ENCODE data around the gene SPATA19. TPM values are rescaled to one million over a fixed set of nuclear protein-coding genes. Genes with fewer than 3 reads are reported as not detected.

SPATA19 gene
- total and polyA plus RNA-seq, 4 donors, result not detected

DNA sequence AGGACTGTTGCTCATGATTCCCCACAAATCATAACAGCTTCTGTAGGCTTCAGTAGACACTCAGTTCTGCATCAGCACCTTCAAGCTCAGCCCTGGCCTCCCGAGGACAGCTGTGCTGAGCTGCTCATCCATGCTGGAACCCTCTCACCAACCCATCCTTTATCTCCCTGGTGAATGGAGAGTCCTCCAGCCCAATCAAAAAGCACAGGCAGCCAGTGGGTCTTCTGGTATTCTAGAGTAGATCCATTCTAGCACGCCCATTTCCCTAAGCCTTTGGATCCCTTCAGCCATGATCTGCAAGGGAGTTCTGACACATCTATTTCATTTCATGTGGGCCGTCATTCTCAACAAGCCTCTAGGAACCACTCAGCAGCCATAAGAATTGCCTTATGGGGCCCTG, 44.6 kb upstream of the SPATA19 start:
- peak; percentile 1 for DNase-seq (ENCODE audit: low spot score)
- Histone ChIP-seq H3K36me3 (ENCODE audit: control insufficient read depth in 4 of 4, insufficient read depth in 3 of 4, low read depth in 1 of 4, low read length in 3 of 4) (no peaks in the 10 kb centered on the region), H3K4me1 (ENCODE audit: control insufficient read depth in 4 of 4, insufficient read depth in 4 of 4, low read length in 3 of 4) (no peaks in the 10 kb centered on the region), H3K27ac (ENCODE audit: low read depth in 1 of 2, low read length in 2 of 2) (no peak overlapping the region), H3K4me3 (ENCODE audit: low read depth in 1 of 3, low read length in 3 of 3) (no peak overlapping the region), H3K27me3 (ENCODE audit: control insufficient read depth in 4 of 4, insufficient read depth in 4 of 4, low read length in 3 of 4) (peaks cover 0 to 10% (median 0%) of the 10 kb centered on the region in 4 donors), H3K9ac (ENCODE audit: low read depth in 1 of 2, low read length in 2 of 2) (no peak overlapping the region), H3K9me3 (ENCODE audit: control insufficient read depth in 4 of 4, low read length in 3 of 4) (no peaks in the 10 kb centered on the region)
- TF ChIP-seq HNF4G (IDR thresholded peaks at IDR 0.05), result no peak
- no peak for TF ChIP-seq GABPA (IDR thresholded peaks at IDR 0.05 in 1 of 2, conservative IDR thresholded peaks at IDR 0.05 in 1 of 2)
- no peak for TF ChIP-seq NR2F2 (IDR thresholded peaks at IDR 0.05)
- TF ChIP-seq JUND (IDR thresholded peaks at IDR 0.05), result no peak
- no peak for TF ChIP-seq EGR1 (IDR thresholded peaks at IDR 0.05; ENCODE audit: low read depth in 2 of 2)
- TF ChIP-seq YY1 (IDR thresholded peaks at IDR 0.05), result no peak
- no peak for TF ChIP-seq FOXA1 (IDR thresholded peaks at IDR 0.05)
- TF ChIP-seq RXRA (IDR thresholded peaks at IDR 0.05), result no peak
- no peak for TF ChIP-seq RAD21 (IDR thresholded peaks at IDR 0.05)
- TF ChIP-seq, protein P1, sequence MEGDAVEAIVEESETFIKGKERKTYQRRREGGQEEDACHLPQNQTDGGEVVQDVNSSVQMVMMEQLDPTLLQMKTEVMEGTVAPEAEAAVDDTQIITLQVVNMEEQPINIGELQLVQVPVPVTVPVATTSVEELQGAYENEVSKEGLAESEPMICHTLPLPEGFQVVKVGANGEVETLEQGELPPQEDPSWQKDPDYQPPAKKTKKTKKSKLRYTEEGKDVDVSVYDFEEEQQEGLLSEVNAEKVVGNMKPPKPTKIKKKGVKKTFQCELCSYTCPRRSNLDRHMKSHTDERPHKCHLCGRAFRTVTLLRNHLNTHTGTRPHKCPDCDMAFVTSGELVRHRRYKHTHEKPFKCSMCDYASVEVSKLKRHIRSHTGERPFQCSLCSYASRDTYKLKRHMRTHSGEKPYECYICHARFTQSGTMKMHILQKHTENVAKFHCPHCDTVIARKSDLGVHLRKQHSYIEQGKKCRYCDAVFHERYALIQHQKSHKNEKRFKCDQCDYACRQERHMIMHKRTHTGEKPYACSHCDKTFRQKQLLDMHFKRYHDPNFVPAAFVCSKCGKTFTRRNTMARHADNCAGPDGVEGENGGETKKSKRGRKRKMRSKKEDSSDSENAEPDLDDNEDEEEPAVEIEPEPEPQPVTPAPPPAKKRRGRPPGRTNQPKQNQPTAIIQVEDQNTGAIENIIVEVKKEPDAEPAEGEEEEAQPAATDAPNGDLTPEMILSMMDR (IDR thresholded peaks at IDR 0.05; ENCODE audit: low read depth, low read length, missing input control), result no peak
- no peak for TF ChIP-seq HNF4A (conservative IDR thresholded peaks at IDR 0.05)
- TF ChIP-seq TAF1 (conservative IDR thresholded peaks at IDR 0.05), result no peak
- no peak for TF ChIP-seq SP1 (IDR thresholded peaks at IDR 0.05)
- TF ChIP-seq, protein P2, sequence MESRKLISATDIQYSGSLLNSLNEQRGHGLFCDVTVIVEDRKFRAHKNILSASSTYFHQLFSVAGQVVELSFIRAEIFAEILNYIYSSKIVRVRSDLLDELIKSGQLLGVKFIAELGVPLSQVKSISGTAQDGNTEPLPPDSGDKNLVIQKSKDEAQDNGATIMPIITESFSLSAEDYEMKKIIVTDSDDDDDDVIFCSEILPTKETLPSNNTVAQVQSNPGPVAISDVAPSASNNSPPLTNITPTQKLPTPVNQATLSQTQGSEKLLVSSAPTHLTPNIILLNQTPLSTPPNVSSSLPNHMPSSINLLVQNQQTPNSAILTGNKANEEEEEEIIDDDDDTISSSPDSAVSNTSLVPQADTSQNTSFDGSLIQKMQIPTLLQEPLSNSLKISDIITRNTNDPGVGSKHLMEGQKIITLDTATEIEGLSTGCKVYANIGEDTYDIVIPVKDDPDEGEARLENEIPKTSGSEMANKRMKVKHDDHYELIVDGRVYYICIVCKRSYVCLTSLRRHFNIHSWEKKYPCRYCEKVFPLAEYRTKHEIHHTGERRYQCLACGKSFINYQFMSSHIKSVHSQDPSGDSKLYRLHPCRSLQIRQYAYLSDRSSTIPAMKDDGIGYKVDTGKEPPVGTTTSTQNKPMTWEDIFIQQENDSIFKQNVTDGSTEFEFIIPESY (IDR thresholded peaks at IDR 0.05), result no peak
- WGBS, result 70% methylated on average over 3 of the region's 3 CpGs

DNA sequence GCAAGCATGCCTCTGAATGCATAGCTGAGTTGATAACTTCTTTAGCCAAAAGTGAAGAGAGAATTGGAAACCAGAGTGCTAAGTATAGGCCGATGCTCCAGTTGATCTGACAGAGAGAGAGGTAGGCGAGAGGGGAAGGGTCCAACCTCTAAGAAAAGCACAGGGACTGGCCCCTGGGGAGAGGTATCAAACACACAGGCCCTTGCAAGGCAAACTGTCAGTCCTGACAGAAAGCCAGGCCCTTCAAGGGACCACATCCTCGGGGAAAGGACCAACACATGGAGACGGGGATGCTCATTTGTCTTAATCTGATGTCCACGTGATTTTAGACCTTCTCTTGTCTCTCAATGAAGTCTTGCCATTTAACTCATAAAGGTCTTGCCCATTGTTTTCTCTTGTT, 43.9 kb upstream of the SPATA19 start:
- Histone ChIP-seq H3K36me3 (ENCODE audit: control insufficient read depth in 4 of 4, insufficient read depth in 3 of 4, low read depth in 1 of 4, low read length in 3 of 4) (no peaks in the 10 kb centered on the region), H3K9ac (ENCODE audit: low read depth in 1 of 2, low read length in 2 of 2) (no peak overlapping the region), H3K27me3 (ENCODE audit: control insufficient read depth in 4 of 4, insufficient read depth in 4 of 4, low read length in 3 of 4) (peaks cover 0 to 10% (median 0%) of the 10 kb centered on the region in 4 donors), H3K4me1 (ENCODE audit: control insufficient read depth in 4 of 4, insufficient read depth in 4 of 4, low read length in 3 of 4) (no peaks in the 10 kb centered on the region), H3K4me3 (ENCODE audit: low read depth in 1 of 3, low read length in 3 of 3) (no peak overlapping the region), H3K9me3 (ENCODE audit: control insufficient read depth in 4 of 4, low read length in 3 of 4) (no peaks in the 10 kb centered on the region), H3K27ac (ENCODE audit: low read depth in 1 of 2, low read length in 2 of 2) (no peak overlapping the region)
- DNase-seq (ENCODE audit: low spot score), result peak; percentile 9
- WGBS, result 68% methylated on average over 5 of the region's 5 CpGs
- TF ChIP-seq HNF4A (conservative IDR thresholded peaks at IDR 0.05) (no peak), RAD21 (IDR thresholded peaks at IDR 0.05) (no peak), HNF4G (IDR thresholded peaks at IDR 0.05) (no peak), FOXA2 (IDR thresholded peaks at IDR 0.05) (no peak), JUND (IDR thresholded peaks at IDR 0.05) (no peak), GABPA (IDR thresholded peaks at IDR 0.05 in 1 of 2, conservative IDR thresholded peaks at IDR 0.05 in 1 of 2) (no peak), YY1 (IDR thresholded peaks at IDR 0.05) (no peak), EGR1 (IDR thresholded peaks at IDR 0.05; ENCODE audit: low read depth in 2 of 2) (no peak), FOXA1 (IDR thresholded peaks at IDR 0.05) (no peak), RXRA (IDR thresholded peaks at IDR 0.05) (no peak), NR2F2 (IDR thresholded peaks at IDR 0.05) (no peak), SP1 (IDR thresholded peaks at IDR 0.05) (no peak), TAF1 (conservative IDR thresholded peaks at IDR 0.05) (no peak)
- TF ChIP-seq, protein P3, sequence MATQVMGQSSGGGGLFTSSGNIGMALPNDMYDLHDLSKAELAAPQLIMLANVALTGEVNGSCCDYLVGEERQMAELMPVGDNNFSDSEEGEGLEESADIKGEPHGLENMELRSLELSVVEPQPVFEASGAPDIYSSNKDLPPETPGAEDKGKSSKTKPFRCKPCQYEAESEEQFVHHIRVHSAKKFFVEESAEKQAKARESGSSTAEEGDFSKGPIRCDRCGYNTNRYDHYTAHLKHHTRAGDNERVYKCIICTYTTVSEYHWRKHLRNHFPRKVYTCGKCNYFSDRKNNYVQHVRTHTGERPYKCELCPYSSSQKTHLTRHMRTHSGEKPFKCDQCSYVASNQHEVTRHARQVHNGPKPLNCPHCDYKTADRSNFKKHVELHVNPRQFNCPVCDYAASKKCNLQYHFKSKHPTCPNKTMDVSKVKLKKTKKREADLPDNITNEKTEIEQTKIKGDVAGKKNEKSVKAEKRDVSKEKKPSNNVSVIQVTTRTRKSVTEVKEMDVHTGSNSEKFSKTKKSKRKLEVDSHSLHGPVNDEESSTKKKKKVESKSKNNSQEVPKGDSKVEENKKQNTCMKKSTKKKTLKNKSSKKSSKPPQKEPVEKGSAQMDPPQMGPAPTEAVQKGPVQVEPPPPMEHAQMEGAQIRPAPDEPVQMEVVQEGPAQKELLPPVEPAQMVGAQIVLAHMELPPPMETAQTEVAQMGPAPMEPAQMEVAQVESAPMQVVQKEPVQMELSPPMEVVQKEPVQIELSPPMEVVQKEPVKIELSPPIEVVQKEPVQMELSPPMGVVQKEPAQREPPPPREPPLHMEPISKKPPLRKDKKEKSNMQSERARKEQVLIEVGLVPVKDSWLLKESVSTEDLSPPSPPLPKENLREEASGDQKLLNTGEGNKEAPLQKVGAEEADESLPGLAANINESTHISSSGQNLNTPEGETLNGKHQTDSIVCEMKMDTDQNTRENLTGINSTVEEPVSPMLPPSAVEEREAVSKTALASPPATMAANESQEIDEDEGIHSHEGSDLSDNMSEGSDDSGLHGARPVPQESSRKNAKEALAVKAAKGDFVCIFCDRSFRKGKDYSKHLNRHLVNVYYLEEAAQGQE (IDR thresholded peaks at IDR 0.05), result no peak
- TF ChIP-seq, protein P2 (IDR thresholded peaks at IDR 0.05), result no peak
- TF ChIP-seq, protein P4, sequence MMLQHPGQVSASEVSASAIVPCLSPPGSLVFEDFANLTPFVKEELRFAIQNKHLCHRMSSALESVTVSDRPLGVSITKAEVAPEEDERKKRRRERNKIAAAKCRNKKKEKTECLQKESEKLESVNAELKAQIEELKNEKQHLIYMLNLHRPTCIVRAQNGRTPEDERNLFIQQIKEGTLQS (IDR thresholded peaks at IDR 0.05), result no peak
- TF ChIP-seq, protein P5, sequence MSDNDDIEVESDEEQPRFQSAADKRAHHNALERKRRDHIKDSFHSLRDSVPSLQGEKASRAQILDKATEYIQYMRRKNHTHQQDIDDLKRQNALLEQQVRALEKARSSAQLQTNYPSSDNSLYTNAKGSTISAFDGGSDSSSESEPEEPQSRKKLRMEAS (IDR thresholded peaks at IDR 0.05), result no peak
- TF ChIP-seq, protein P1 (IDR thresholded peaks at IDR 0.05; ENCODE audit: low read depth, low read length, missing input control), result no peak

All from liver (tissue), 9 donors.